NCI-H128 (cell line): ENCODE measurements around the gene RBMS3.
"Not testable (repeated sequence)": the region's sequence is repeated elsewhere in the genome, so short reads cannot be mapped to it uniquely, and the experiment has no call there.

Source experiments
- DNase-seq: peaks from one replicate; lab custom pipeline; 2025; ENCODE audit not compliant: unreplicated experiment; lab: John Stamatoyannopoulos, UW

The RBMS3 gene

GRCh38 chr3:29280404-29281093 lies at the start of gene RBMS3:
TSS of gene RBMS3 (plus strand) at chr3:29281071.
- DNase-seq: no peak

- not testable (repeated sequence) for DNase-seq
Observed at GRCh38 chr3:29233126-29233525, 47.7 kb upstream of the RBMS3 start.

- DNase-seq: no peak
Observed at GRCh38 chr3:29236146-29236840, 44.6 kb upstream of the RBMS3 start.

GRCh38 chr3:29239376-29239775 lies 41.5 kb upstream of the RBMS3 start:
- DNase-seq: no peak

- DNase-seq: no peak
Observed at GRCh38 chr3:29240248-29240647, 40.6 kb upstream of the RBMS3 start.

- DNase-seq: no peak
Observed at GRCh38 chr3:29240887-29241286, 40.0 kb upstream of the RBMS3 start.

- no peak for DNase-seq
Observed at GRCh38 chr3:29241855-29242254, 39.0 kb upstream of the RBMS3 start.

- DNase-seq: no peak
Observed at GRCh38 chr3:29242296-29242695, 38.6 kb upstream of the RBMS3 start.

- DNase-seq: no peak
Observed at GRCh38 chr3:29245441-29245840, 35.4 kb upstream of the RBMS3 start.

- DNase-seq: no peak
Observed at GRCh38 chr3:29247088-29247745, 33.7 kb upstream of the RBMS3 start.

GRCh38 chr3:29249829-29250345 lies 31.0 kb upstream of the RBMS3 start:
- DNase-seq: no peak

GRCh38 chr3:29255854-29256696 lies 24.8 kb upstream of the RBMS3 start:
- DNase-seq: no peak

GRCh38 chr3:29258161-29258560 lies 22.7 kb upstream of the RBMS3 start:
- DNase-seq: no peak

- DNase-seq: no peak
Observed at GRCh38 chr3:29261119-29261518, 19.8 kb upstream of the RBMS3 start.

- no peak for DNase-seq
Observed at GRCh38 chr3:29263476-29263875, 17.4 kb upstream of the RBMS3 start.

- no peak for DNase-seq
Observed at GRCh38 chr3:29265509-29266072, 15.3 kb upstream of the RBMS3 start.

- no peak for DNase-seq
Observed at GRCh38 chr3:29267226-29267625, 13.6 kb upstream of the RBMS3 start.

GRCh38 chr3:29268651-29269050 lies 12.2 kb upstream of the RBMS3 start:
- DNase-seq: no peak

- no peak for DNase-seq
Observed at GRCh38 chr3:29270752-29271151, 10.1 kb upstream of the RBMS3 start.

- DNase-seq: no peak
Observed at GRCh38 chr3:29271475-29271874, 9.4 kb upstream of the RBMS3 start.

- no peak for DNase-seq
Observed at GRCh38 chr3:29274667-29275066, 6.2 kb upstream of the RBMS3 start.
